ENCODE measurements around the gene PATJ. TPM values are rescaled to one million over a fixed set of nuclear protein-coding genes. Genes with fewer than 3 reads are reported as not detected.

The PATJ gene
- total and polyA plus RNA-seq, 7 experiments from 2014 or later, result 13.4 to 64.5 (median 33.3) TPM

GRCh38 chr1:62107923-62108322 lies 365.6 kb downstream of the PATJ start:
- no peak overlapping the region for H3K4me3 ChIP-seq (ENCODE audit: low read length)
- H3K4me1 ChIP-seq (ENCODE audit: control insufficient read depth in 2 of 2, insufficient read depth in 2 of 2, low read length in 2 of 2), result no peaks in the 10 kb centered on the region
- ChIA-PET POLR2A (no interaction called here), CTCF (no interaction called here)
- no peak for ATAC-seq
- Mint-ChIP-seq H3K27ac (peak overlapping the region in 1 of 9 donors; percentile 31), H3K36me3 (peaks cover 0 to 19% (median 8%) of the 10 kb centered on the region in 5 donors), H3K9me3 (no peaks in the 10 kb centered on the region), H3K27me3 (no peaks in the 10 kb centered on the region), H3K4me1 (no peaks in the 10 kb centered on the region), H3K4me3 (no peak overlapping the region)
- H3K27ac ChIP-seq (ENCODE audit: low read depth, low read length), result no peak overlapping the region
- H3K27me3 ChIP-seq (ENCODE audit: control insufficient read depth in 2 of 2, insufficient read depth in 2 of 2, low read length in 2 of 2), result no peaks in the 10 kb centered on the region
- no peaks in the 10 kb centered on the region for H3K9me3 ChIP-seq (ENCODE audit: control insufficient read depth in 2 of 3, low read length in 3 of 3)
- H3K36me3 ChIP-seq (ENCODE audit: control insufficient read depth in 2 of 3, insufficient read depth in 3 of 3, low read length in 3 of 3), result no peaks in the 10 kb centered on the region
- intact Hi-C loops (cut with micrococcal nuclease), result no loop called here
- DNase-seq, result no peak

- Mint-ChIP-seq H3K4me3 (no peak overlapping the region), H3K9me3 (no peaks in the 10 kb centered on the region), H3K4me1 (no peaks in the 10 kb centered on the region), H3K27me3 (no peaks in the 10 kb centered on the region), H3K36me3 (peaks cover 0 to 25% (median 14%) of the 10 kb centered on the region in 5 donors), H3K27ac (no peak overlapping the region)
- H3K27me3 ChIP-seq (ENCODE audit: control insufficient read depth in 2 of 2, insufficient read depth in 2 of 2, low read length in 2 of 2), result no peaks in the 10 kb centered on the region
- H3K27ac ChIP-seq (ENCODE audit: low read depth, low read length), result no peak overlapping the region
- no peaks in the 10 kb centered on the region for H3K4me1 ChIP-seq (ENCODE audit: control insufficient read depth in 2 of 2, insufficient read depth in 2 of 2, low read length in 2 of 2)
- intact Hi-C loops (cut with micrococcal nuclease), result no loop called here
- CTCF ChIA-PET, result no interaction called here
- no peaks in the 10 kb centered on the region for H3K9me3 ChIP-seq (ENCODE audit: control insufficient read depth in 2 of 3, low read length in 3 of 3)
- DNase-seq, result no peak
- no peak for ATAC-seq
- POLR2A ChIA-PET, result no interaction called here
- H3K36me3 ChIP-seq (ENCODE audit: control insufficient read depth in 2 of 3, insufficient read depth in 3 of 3, low read length in 3 of 3), result peaks cover 0 to 4% (median 0%) of the 10 kb centered on the region in 3 experiments
- no peak overlapping the region for H3K4me3 ChIP-seq (ENCODE audit: low read length)
Measured at GRCh38 chr1:62109124-62109523, 366.8 kb downstream of the PATJ start.

- ChIA-PET CTCF (no interaction called here), POLR2A (no interaction called here)
- ATAC-seq (no peak), DNase-seq (no peak)
- H3K9me3 Mint-ChIP-seq, result no peaks in the 10 kb centered on the region
- H3K36me3 Mint-ChIP-seq, result peaks cover 0 to 31% (median 21%) of the 10 kb centered on the region in 5 donors
- H3K4me3 ChIP-seq (ENCODE audit: low read length), result no peak overlapping the region
- H3K36me3 ChIP-seq (ENCODE audit: control insufficient read depth in 2 of 3, insufficient read depth in 3 of 3, low read length in 3 of 3), result peaks cover 0 to 4% (median 0%) of the 10 kb centered on the region in 3 experiments
- no peaks in the 10 kb centered on the region for H3K9me3 ChIP-seq (ENCODE audit: control insufficient read depth in 2 of 3, low read length in 3 of 3)
- no peaks in the 10 kb centered on the region for H3K4me1 ChIP-seq (ENCODE audit: control insufficient read depth in 2 of 2, insufficient read depth in 2 of 2, low read length in 2 of 2)
- H3K27ac ChIP-seq (ENCODE audit: low read depth, low read length), result no peak overlapping the region
- intact Hi-C loops (cut with micrococcal nuclease), result no loop called here
- H3K4me3 Mint-ChIP-seq, result no peak overlapping the region
- no peaks in the 10 kb centered on the region for H3K27me3 Mint-ChIP-seq
- no peaks in the 10 kb centered on the region for H3K27me3 ChIP-seq (ENCODE audit: control insufficient read depth in 2 of 2, insufficient read depth in 2 of 2, low read length in 2 of 2)
- H3K27ac Mint-ChIP-seq, result no peak overlapping the region
- H3K4me1 Mint-ChIP-seq, result no peaks in the 10 kb centered on the region
Measured at GRCh38 chr1:62110198-62110817, 368.0 kb downstream of the PATJ start.

GRCh38 chr1:62111084-62111483 lies 368.8 kb downstream of the PATJ start:
- no peaks in the 10 kb centered on the region for H3K4me1 ChIP-seq (ENCODE audit: control insufficient read depth in 2 of 2, insufficient read depth in 2 of 2, low read length in 2 of 2)
- H3K27me3 ChIP-seq (ENCODE audit: control insufficient read depth in 2 of 2, insufficient read depth in 2 of 2, low read length in 2 of 2), result no peaks in the 10 kb centered on the region
- no peak overlapping the region for H3K27ac ChIP-seq (ENCODE audit: low read depth, low read length)
- ChIA-PET CTCF (no interaction called here), POLR2A (no interaction called here)
- intact Hi-C loops (cut with micrococcal nuclease), result no loop called here
- no peak overlapping the region for H3K4me3 Mint-ChIP-seq
- no peak overlapping the region for H3K27ac Mint-ChIP-seq
- no peaks in the 10 kb centered on the region for H3K4me1 Mint-ChIP-seq
- no peak overlapping the region for H3K4me3 ChIP-seq (ENCODE audit: low read length)
- H3K36me3 ChIP-seq (ENCODE audit: control insufficient read depth in 2 of 3, insufficient read depth in 3 of 3, low read length in 3 of 3), result peaks cover 0 to 4% (median 0%) of the 10 kb centered on the region in 3 experiments
- ATAC-seq (no peak), DNase-seq (no peak)
- H3K27me3 Mint-ChIP-seq, result no peaks in the 10 kb centered on the region
- H3K9me3 Mint-ChIP-seq, result no peaks in the 10 kb centered on the region
- H3K36me3 Mint-ChIP-seq, result peaks cover 0 to 33% (median 23%) of the 10 kb centered on the region in 5 donors
- no peaks in the 10 kb centered on the region for H3K9me3 ChIP-seq (ENCODE audit: control insufficient read depth in 2 of 3, low read length in 3 of 3)

- no peak overlapping the region for H3K27ac Mint-ChIP-seq
- no peak for DNase-seq
- no peak overlapping the region for H3K4me3 ChIP-seq (ENCODE audit: low read length)
- no peaks in the 10 kb centered on the region for H3K27me3 ChIP-seq (ENCODE audit: control insufficient read depth in 2 of 2, insufficient read depth in 2 of 2, low read length in 2 of 2)
- H3K4me1 ChIP-seq (ENCODE audit: control insufficient read depth in 2 of 2, insufficient read depth in 2 of 2, low read length in 2 of 2), result no peaks in the 10 kb centered on the region
- peaks cover 0 to 4% (median 0%) of the 10 kb centered on the region in 3 experiments for H3K36me3 ChIP-seq (ENCODE audit: control insufficient read depth in 2 of 3, insufficient read depth in 3 of 3, low read length in 3 of 3)
- H3K4me1 Mint-ChIP-seq, result no peaks in the 10 kb centered on the region
- peaks cover 0 to 50% (median 39%) of the 10 kb centered on the region in 5 donors for H3K36me3 Mint-ChIP-seq
- H3K9me3 ChIP-seq (ENCODE audit: control insufficient read depth in 2 of 3, low read length in 3 of 3), result no peaks in the 10 kb centered on the region
- ChIA-PET POLR2A (interaction anchor here (0.5 kb wide), 1 partner anchor 1332 kb away, joined by 3 read pairs; no protein-coding TSS in a partner anchor), CTCF (no interaction called here)
- H3K27ac ChIP-seq (ENCODE audit: low read depth, low read length), result no peak overlapping the region
- intact Hi-C loops (cut with micrococcal nuclease), result no loop called here
- no peak for ATAC-seq
- H3K9me3 Mint-ChIP-seq, result no peaks in the 10 kb centered on the region
- H3K27me3 Mint-ChIP-seq, result no peaks in the 10 kb centered on the region
- H3K4me3 Mint-ChIP-seq, result no peak overlapping the region
Measured at GRCh38 chr1:62113507-62113906, 371.2 kb downstream of the PATJ start.

GRCh38 chr1:62117018-62117750 lies 374.9 kb downstream of the PATJ start:
- H3K27me3 Mint-ChIP-seq, result no peaks in the 10 kb centered on the region
- no peaks in the 10 kb centered on the region for H3K9me3 ChIP-seq (ENCODE audit: control insufficient read depth in 2 of 3, low read length in 3 of 3)
- DNase-seq (no peak), ATAC-seq (no peak)
- H3K9me3 Mint-ChIP-seq, result no peaks in the 10 kb centered on the region
- no peak overlapping the region for H3K4me3 Mint-ChIP-seq
- H3K27ac ChIP-seq (ENCODE audit: low read depth, low read length), result no peak overlapping the region
- ChIA-PET CTCF (no interaction called here), POLR2A (no interaction called here)
- H3K27me3 ChIP-seq (ENCODE audit: control insufficient read depth in 2 of 2, insufficient read depth in 2 of 2, low read length in 2 of 2), result no peaks in the 10 kb centered on the region
- no peak overlapping the region for H3K27ac Mint-ChIP-seq
- H3K4me3 ChIP-seq (ENCODE audit: low read length), result no peak overlapping the region
- H3K4me1 Mint-ChIP-seq, result no peaks in the 10 kb centered on the region
- intact Hi-C loops (cut with micrococcal nuclease), result no loop called here
- peaks cover 0 to 4% (median 0%) of the 10 kb centered on the region in 3 experiments for H3K36me3 ChIP-seq (ENCODE audit: control insufficient read depth in 2 of 3, insufficient read depth in 3 of 3, low read length in 3 of 3)
- H3K36me3 Mint-ChIP-seq, result peaks cover 0 to 54% (median 50%) of the 10 kb centered on the region in 5 donors
- no peaks in the 10 kb centered on the region for H3K4me1 ChIP-seq (ENCODE audit: control insufficient read depth in 2 of 2, insufficient read depth in 2 of 2, low read length in 2 of 2)

Measured in naive thymus-derived CD4-positive, alpha-beta T cell (primary cell).